HG02884 (cell line): ENCODE data around the gene TDRD15.
"Not testable (repeated sequence)": the region's sequence is repeated elsewhere in the genome, so short reads cannot be mapped to it uniquely, and the experiment has no call there.

Source experiments
- ATAC-seq: cut with Tn5 transposase; IDR thresholded peaks from one replicate; pipeline ENCODE4 v1.9.1; 2021; ENCODE audit warnings: mild to moderate bottlenecking, moderate library complexity; ENCODE audit not compliant: unreplicated experiment

TDRD15 gene

GRCh38 chr2:21123473-21124393 is at the start of gene TDRD15:
TDRD15 (plus strand) TSS chr2:21123968; CDS start chr2:21137468, 13,500 bp downstream.
- ATAC-seq: no peak

- no peak for ATAC-seq
Observed at GRCh38 chr2:21078296-21078695, 45.5 kb upstream of the TDRD15 start.

DNA sequence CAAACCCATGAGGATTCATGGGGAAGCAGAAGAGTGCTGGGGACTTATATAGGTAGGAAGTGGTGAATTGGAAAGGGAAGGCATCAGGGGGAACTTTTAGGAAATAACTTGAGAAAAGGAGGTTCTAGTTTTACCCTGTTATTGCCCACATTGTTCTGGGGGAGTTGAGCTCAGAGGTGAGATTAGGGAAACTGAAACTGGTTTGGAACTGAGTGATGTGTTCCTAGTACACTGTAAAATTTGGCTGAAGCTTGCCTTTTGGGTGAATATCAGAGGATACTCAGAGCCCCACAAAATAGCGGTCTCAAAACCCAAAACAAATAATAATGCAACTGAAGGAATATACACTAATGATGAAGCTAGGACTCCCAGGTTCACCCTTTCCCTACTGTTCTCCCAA is 40.3 kb upstream of the TDRD15 start:
- ATAC-seq: no peak

DNA sequence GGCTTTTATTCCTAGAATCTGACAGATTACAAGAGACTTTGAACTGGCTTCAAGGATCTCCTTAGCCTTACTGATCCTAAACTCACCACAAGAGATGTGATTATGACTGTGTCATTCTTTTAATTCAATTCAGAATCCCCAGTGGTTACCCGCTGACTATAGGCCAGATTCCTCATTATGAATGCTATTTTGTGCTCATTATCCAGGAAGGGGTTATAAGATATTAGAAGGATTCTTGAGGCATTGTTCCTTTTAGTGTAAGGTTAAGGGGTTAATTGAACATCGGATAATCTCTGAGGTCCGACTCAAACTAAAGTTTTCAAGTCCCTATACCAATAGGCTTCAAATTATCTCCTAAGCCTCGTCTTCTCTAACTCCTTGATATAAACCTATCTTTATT is 39.4 kb upstream of the TDRD15 start:
- ATAC-seq: no peak

DNA sequence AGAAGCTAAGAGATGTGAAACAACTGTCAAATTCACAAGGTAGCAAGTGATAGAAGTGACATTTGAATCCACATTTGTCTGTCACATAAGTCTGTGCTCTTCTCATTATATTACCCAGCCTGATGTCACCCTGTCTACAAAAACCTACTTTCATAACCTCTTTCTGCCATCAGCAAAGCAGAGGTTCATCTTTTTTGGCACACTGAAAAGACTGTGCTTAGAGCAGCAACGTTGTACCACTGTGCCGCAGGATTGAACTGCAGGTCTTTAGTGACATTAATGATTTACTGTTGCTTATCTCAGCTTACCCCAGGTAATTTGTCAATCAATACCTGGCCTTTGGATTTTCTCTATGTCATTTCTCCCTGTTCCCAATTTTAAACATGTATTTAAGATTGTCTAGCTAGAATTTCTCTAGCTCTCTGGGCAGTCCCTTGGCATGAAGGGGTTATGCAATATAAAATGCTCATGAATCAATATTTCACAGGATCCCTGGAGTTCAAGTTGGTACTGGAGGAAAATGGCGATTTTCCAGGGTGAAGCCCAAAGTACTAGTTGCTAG is 31.4 kb upstream of the TDRD15 start:
- no peak for ATAC-seq

GRCh38 chr2:21095178-21095577 is 28.6 kb upstream of the TDRD15 start:
- no peak for ATAC-seq

- ATAC-seq: no peak
Observed at GRCh38 chr2:21095714-21096113, 28.1 kb upstream of the TDRD15 start.

DNA sequence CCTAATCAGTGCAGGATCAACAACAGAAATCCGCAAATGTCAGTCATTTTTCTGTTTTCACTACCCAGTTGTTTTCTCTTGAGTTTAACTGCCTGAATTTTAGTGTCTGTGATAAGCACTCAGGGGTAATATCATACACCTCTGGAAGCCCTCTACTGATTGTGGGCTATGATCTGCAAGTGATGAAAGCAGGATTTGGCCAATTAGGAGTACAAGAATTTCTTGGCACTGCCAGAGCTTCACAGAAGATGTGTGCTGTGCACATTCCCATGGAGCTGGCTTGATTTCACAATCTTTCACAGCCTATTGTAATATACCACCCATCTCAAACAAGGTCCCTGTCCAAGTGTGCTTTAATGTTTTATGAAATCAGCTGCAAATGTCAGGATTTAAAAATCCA is 27.3 kb upstream of the TDRD15 start:
- no peak for ATAC-seq

- ATAC-seq: no peak
Observed at GRCh38 chr2:21097331-21097730, 26.4 kb upstream of the TDRD15 start.

GRCh38 chr2:21098294-21098693 is 25.5 kb upstream of the TDRD15 start:
- no peak for ATAC-seq

GRCh38 chr2:21099281-21099907 is 24.4 kb upstream of the TDRD15 start:
- ATAC-seq: no peak

DNA sequence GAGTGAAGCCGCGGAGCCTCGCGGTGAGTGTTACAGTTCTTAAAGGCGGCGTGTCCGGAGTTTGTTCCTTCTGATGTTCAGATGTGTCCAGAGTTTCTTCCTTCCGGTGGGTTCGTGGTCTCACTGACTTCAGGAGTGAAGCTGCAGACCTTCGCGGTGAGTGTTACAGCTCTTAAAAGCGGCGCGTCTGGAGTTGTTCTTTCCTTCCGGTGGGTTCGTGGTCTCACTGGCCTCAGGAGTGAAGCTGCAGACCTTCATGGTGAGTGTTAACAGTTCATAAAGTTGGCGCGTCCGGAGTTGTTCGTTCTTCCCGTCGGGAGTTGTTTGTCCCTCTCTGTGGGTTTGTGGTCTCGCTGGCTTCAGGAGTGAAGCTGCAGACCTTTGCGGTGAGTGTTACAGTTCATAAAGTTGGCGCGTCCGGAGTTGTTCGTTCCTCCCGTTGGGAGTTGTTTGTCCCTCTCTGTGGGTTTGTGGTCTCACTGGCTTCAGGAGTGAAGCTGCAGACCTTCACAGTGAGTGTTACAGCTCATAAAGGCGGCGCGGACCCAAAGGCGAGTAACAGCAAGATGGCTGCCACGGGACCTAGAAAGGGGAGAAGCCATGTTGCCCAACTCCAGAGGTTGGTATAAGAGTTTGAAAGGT is 22.1 kb upstream of the TDRD15 start:
- ATAC-seq: not testable (repeated sequence)

DNA sequence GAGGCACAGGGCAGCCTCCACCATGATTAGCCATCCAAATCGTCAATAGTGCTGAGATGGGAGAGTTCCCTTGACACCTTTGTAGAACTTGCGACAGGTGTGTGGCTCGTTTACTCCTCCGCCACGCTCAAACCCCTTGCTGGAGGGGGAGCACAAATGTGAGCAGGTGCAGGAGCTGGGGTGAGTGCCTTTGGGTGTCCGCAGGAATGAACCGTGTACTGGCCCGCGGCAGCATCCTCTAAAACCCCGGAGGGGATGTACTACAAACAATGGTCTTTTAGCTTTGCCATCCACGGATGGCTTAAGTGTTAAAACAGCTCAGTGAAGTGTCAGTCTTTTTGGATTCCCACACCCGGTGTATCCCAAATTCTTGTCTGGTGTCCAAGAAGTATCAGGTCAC is 21.4 kb upstream of the TDRD15 start:
- no peak for ATAC-seq

- ATAC-seq: no peak
Observed at GRCh38 chr2:21103274-21103891, 20.4 kb upstream of the TDRD15 start.

GRCh38 chr2:21104030-21104660 is 19.6 kb upstream of the TDRD15 start:
- no peak for ATAC-seq

DNA sequence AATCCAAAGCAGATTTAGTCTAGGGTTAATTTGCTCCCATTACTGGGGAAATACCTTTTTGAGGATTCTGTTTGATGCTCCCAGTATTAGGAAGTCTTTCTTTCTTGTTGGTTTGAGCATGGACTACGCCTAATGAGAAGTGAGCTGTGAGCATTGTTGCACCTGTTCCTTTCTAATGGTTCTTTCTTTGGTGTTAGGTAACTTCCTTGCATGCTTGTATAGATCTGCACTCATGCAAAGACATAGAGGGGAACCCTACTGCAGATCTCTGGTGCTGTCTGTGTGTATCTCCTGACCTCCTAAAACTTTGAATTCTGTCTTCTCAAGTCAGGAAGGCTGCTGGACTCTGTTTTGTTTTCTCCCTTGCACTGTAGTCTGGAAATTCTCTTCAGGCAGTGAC is 12.8 kb upstream of the TDRD15 start:
- ATAC-seq: no peak

- no peak for ATAC-seq
Observed at GRCh38 chr2:21117688-21118087, 6.1 kb upstream of the TDRD15 start.

- ATAC-seq: no peak
Observed at GRCh38 chr2:21118302-21118920, 5.4 kb upstream of the TDRD15 start.

- no peak for ATAC-seq
Observed at GRCh38 chr2:21131861-21132260, 8.1 kb downstream of the TDRD15 start.

DNA sequence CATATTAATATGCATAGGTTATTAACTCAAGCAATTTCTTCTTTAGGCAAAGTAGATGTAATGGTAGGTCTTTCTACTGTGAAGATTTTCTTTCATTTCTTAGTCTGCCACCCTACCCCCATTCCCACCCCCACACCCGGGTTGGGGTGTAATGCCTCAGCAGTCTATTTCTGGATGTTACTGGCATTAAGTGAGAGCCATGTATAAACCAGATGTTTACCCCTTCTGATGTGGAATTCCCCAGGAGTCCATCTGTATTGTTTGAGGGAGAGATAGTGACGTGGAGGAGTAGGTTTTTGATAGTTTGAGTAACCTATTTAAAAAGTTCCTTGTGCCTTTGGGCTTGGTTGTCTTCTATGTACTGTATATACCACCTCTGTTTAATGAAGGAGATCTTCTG is 11.8 kb downstream of the TDRD15 start:
- no peak for ATAC-seq
